ENCODE results near the gene ZNF236.

ZNF236 gene

DNA sequence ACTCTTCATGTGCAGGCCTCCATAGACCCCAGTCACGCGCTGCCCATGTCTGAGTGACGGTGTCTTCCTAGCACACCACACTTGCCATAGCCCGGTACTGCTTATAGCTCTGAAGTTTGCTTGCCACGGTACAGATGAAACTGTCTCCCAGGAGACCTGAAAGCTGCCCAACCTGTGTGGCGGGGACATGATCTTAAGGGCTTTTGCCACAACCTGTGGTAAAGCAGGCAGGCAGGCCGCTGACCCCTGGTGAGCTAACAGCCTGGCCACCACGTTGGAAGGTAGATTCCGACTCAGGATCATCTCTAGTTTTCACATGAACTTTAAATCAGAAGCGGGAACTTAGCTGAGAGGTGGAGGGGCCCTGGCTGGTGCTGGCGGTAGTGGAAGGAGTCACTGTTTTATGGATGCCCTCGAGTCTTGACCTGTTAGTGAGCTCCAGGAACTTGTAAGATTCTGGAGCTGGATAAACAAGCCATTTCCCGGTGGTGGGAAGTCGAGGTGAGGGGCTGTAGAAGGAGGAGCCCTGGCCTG, 153.3 kb downstream of the ZNF236 start:
- Histone ChIP-seq H2AK5ac (ENCODE audit: low read length) (no peak overlapping the region), H2AFZ (ENCODE audit: insufficient read depth, low read length, poor library complexity) (no peak overlapping the region), H3K79me1 (ENCODE audit: low read length) (no peaks in the 10 kb centered on the region), H2BK120ac (ENCODE audit: insufficient read depth, low read length, poor library complexity) (no peak overlapping the region), H2BK5ac (ENCODE audit: low read depth, low read length, poor library complexity) (no peak overlapping the region), H3K4me3 (ENCODE audit: low read depth, low read length) (no peak overlapping the region), H3K14ac (ENCODE audit: low read length) (no peak overlapping the region), H3K9ac (ENCODE audit: low read length) (no peak overlapping the region), H3K4me2 (ENCODE audit: low read length) (no peak overlapping the region), H3K79me2 (ENCODE audit: control insufficient read depth, insufficient read depth, low read length, poor library complexity) (no peaks in the 10 kb centered on the region), H3K9me3 (ENCODE audit: insufficient read depth, low read depth, low read length) (no peaks in the 10 kb centered on the region), H2BK12ac (ENCODE audit: low read length) (no peak overlapping the region), H3K23ac (ENCODE audit: low read length) (no peak overlapping the region), H3K27me3 (ENCODE audit: insufficient read depth, low read length) (no peaks in the 10 kb centered on the region), H4K12ac (ENCODE audit: low read depth, low read length) (no peak overlapping the region), H4K8ac (ENCODE audit: low read depth, low read length) (no peak overlapping the region), H3K4ac (ENCODE audit: low read depth, low read length) (no peak overlapping the region), H3K4me1 (ENCODE audit: control insufficient read depth in 1 of 2, insufficient read depth in 2 of 2, low read length in 2 of 2) (no peaks in the 10 kb centered on the region), H3K36me3 (ENCODE audit: control insufficient read depth in 1 of 2, insufficient read depth in 2 of 2, low read length in 2 of 2) (peaks cover 2 to 6% of the 10 kb centered on the region in 2 experiments), H4K91ac (ENCODE audit: low read depth, low read length) (no peak overlapping the region), H3K27ac (ENCODE audit: low read depth, low read length) (no peak overlapping the region), H3K18ac (ENCODE audit: low read length) (no peak overlapping the region)
- WGBS (ENCODE audit: extremely low coverage, insufficient coverage, insufficient read length) = no CpG with 5 or more reads among the region's 14 CpGs
- DNase-seq = no peak

DNA sequence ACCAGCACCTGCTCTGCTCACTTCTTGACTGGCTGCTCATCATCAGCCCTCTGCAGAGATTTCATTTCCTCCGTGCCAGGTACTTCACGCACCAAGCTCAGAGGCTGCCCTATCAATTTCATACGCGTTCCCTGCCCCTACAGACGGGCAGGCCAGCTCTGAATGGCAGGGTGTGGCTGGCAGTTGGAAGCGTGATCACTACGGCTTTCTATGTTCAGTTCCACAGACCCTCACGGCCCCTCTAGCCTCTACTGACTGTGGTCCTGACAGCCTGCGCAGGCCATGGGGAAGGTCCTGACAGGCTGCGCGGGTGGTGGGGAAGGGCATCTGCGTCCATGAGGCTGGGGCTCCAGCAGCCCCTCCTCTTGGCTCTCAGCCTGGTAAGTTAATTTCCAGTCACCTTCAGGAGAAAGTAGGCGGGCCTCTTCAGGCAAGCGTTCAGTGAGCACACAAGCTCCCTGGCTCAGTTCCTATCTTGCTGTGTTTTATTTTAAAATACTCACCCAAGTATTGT, 154.8 kb downstream of the ZNF236 start:
- no peak overlapping the region for H2AFZ ChIP-seq (ENCODE audit: insufficient read depth, low read length, poor library complexity)
- no peak overlapping the region for H3K18ac ChIP-seq (ENCODE audit: low read length)
- no peak overlapping the region for H4K91ac ChIP-seq (ENCODE audit: low read depth, low read length)
- no peak overlapping the region for H3K4me3 ChIP-seq (ENCODE audit: low read depth, low read length)
- no peak overlapping the region for H4K12ac ChIP-seq (ENCODE audit: low read depth, low read length)
- no peaks in the 10 kb centered on the region for H3K9me3 ChIP-seq (ENCODE audit: insufficient read depth, low read depth, low read length)
- H2BK120ac ChIP-seq (ENCODE audit: insufficient read depth, low read length, poor library complexity) = no peak overlapping the region
- no peak overlapping the region for H2AK5ac ChIP-seq (ENCODE audit: low read length)
- peaks cover 2 to 6% of the 10 kb centered on the region in 2 experiments for H3K36me3 ChIP-seq (ENCODE audit: control insufficient read depth in 1 of 2, insufficient read depth in 2 of 2, low read length in 2 of 2)
- no peak overlapping the region for H4K8ac ChIP-seq (ENCODE audit: low read depth, low read length)
- no peaks in the 10 kb centered on the region for H3K4me1 ChIP-seq (ENCODE audit: control insufficient read depth in 1 of 2, insufficient read depth in 2 of 2, low read length in 2 of 2)
- H3K14ac ChIP-seq (ENCODE audit: low read length) = no peak overlapping the region
- H3K79me2 ChIP-seq (ENCODE audit: control insufficient read depth, insufficient read depth, low read length, poor library complexity) = no peaks in the 10 kb centered on the region
- WGBS (ENCODE audit: extremely low coverage, insufficient coverage, insufficient read length) = no CpG with 5 or more reads among the region's 14 CpGs
- no peak overlapping the region for H3K9ac ChIP-seq (ENCODE audit: low read length)
- H3K4ac ChIP-seq (ENCODE audit: low read depth, low read length) = no peak overlapping the region
- no peak overlapping the region for H3K27ac ChIP-seq (ENCODE audit: low read depth, low read length)
- no peak overlapping the region for H2BK12ac ChIP-seq (ENCODE audit: low read length)
- H2BK5ac ChIP-seq (ENCODE audit: low read depth, low read length, poor library complexity) = no peak overlapping the region
- H3K27me3 ChIP-seq (ENCODE audit: insufficient read depth, low read length) = no peaks in the 10 kb centered on the region
- no peaks in the 10 kb centered on the region for H3K79me1 ChIP-seq (ENCODE audit: low read length)
- H3K23ac ChIP-seq (ENCODE audit: low read length) = no peak overlapping the region
- H3K4me2 ChIP-seq (ENCODE audit: low read length) = no peak overlapping the region
- DNase-seq = no peak

- Histone ChIP-seq H3K4me1 (ENCODE audit: control insufficient read depth in 1 of 2, insufficient read depth in 2 of 2, low read length in 2 of 2) (no peaks in the 10 kb centered on the region), H2AK5ac (ENCODE audit: low read length) (no peak overlapping the region), H3K14ac (ENCODE audit: low read length) (no peak overlapping the region), H3K79me2 (ENCODE audit: control insufficient read depth, insufficient read depth, low read length, poor library complexity) (no peaks in the 10 kb centered on the region), H3K79me1 (ENCODE audit: low read length) (no peaks in the 10 kb centered on the region), H3K18ac (ENCODE audit: low read length) (no peak overlapping the region), H3K36me3 (ENCODE audit: control insufficient read depth in 1 of 2, insufficient read depth in 2 of 2, low read length in 2 of 2) (peaks cover 2 to 6% of the 10 kb centered on the region in 2 experiments), H3K27ac (ENCODE audit: low read depth, low read length) (no peak overlapping the region), H4K8ac (ENCODE audit: low read depth, low read length) (no peak overlapping the region), H3K27me3 (ENCODE audit: insufficient read depth, low read length) (no peaks in the 10 kb centered on the region), H4K91ac (ENCODE audit: low read depth, low read length) (no peak overlapping the region), H2BK120ac (ENCODE audit: insufficient read depth, low read length, poor library complexity) (no peak overlapping the region), H3K4me2 (ENCODE audit: low read length) (no peak overlapping the region), H3K4ac (ENCODE audit: low read depth, low read length) (no peak overlapping the region), H3K9ac (ENCODE audit: low read length) (no peak overlapping the region), H3K9me3 (ENCODE audit: insufficient read depth, low read depth, low read length) (no peaks in the 10 kb centered on the region), H3K23ac (ENCODE audit: low read length) (no peak overlapping the region), H4K12ac (ENCODE audit: low read depth, low read length) (no peak overlapping the region), H2BK5ac (ENCODE audit: low read depth, low read length, poor library complexity) (no peak overlapping the region), H3K4me3 (ENCODE audit: low read depth, low read length) (no peak overlapping the region), H2BK12ac (ENCODE audit: low read length) (no peak overlapping the region), H2AFZ (ENCODE audit: insufficient read depth, low read length, poor library complexity) (no peak overlapping the region)
- DNase-seq = no peak
- no CpG with 5 or more reads among the region's 11 CpGs for WGBS (ENCODE audit: extremely low coverage, insufficient coverage, insufficient read length)
These were observed 155.4 kb downstream of the ZNF236 start for GRCh38 chr18:76977684-76978232.

- Histone ChIP-seq H3K23ac (ENCODE audit: low read length) (no peak overlapping the region), H4K91ac (ENCODE audit: low read depth, low read length) (no peak overlapping the region), H3K9me3 (ENCODE audit: insufficient read depth, low read depth, low read length) (no peaks in the 10 kb centered on the region), H2AFZ (ENCODE audit: insufficient read depth, low read length, poor library complexity) (no peak overlapping the region), H2BK120ac (ENCODE audit: insufficient read depth, low read length, poor library complexity) (no peak overlapping the region), H3K4ac (ENCODE audit: low read depth, low read length) (no peak overlapping the region), H3K79me2 (ENCODE audit: control insufficient read depth, insufficient read depth, low read length, poor library complexity) (no peaks in the 10 kb centered on the region), H3K4me1 (ENCODE audit: control insufficient read depth in 1 of 2, insufficient read depth in 2 of 2, low read length in 2 of 2) (no peaks in the 10 kb centered on the region), H3K14ac (ENCODE audit: low read length) (no peak overlapping the region), H3K79me1 (ENCODE audit: low read length) (no peaks in the 10 kb centered on the region), H3K27ac (ENCODE audit: low read depth, low read length) (no peak overlapping the region), H3K9ac (ENCODE audit: low read length) (no peak overlapping the region), H3K4me3 (ENCODE audit: low read depth, low read length) (no peak overlapping the region), H4K12ac (ENCODE audit: low read depth, low read length) (no peak overlapping the region), H4K8ac (ENCODE audit: low read depth, low read length) (no peak overlapping the region), H2AK5ac (ENCODE audit: low read length) (no peak overlapping the region), H3K4me2 (ENCODE audit: low read length) (no peak overlapping the region), H3K36me3 (ENCODE audit: control insufficient read depth in 1 of 2, insufficient read depth in 2 of 2, low read length in 2 of 2) (peaks cover 2% of the 10 kb centered on the region in 2 experiments), H2BK5ac (ENCODE audit: low read depth, low read length, poor library complexity) (no peak overlapping the region), H2BK12ac (ENCODE audit: low read length) (no peak overlapping the region), H3K18ac (ENCODE audit: low read length) (no peak overlapping the region), H3K27me3 (ENCODE audit: insufficient read depth, low read length) (no peaks in the 10 kb centered on the region)
- no peak for DNase-seq
- WGBS (ENCODE audit: extremely low coverage, insufficient coverage, insufficient read length) = no CpG with 5 or more reads among the region's 14 CpGs
These were observed 156.3 kb downstream of the ZNF236 start for GRCh38 chr18:76978616-76979015.
